HEK293T (cell line): Measurements from ENCODE around the gene SNRPA.

Experiments used
- L3MBTL2 ChIP-seq: fragments of 450-650 bp; conservative IDR thresholded peaks from 2 replicates; pipeline ENCODE4 v1.6.1; 2016; ENCODE audit warnings: mild to moderate bottlenecking
- NFRKB ChIP-seq: fragments of 450-650 bp; IDR thresholded peaks from 2 replicates; pipeline ENCODE4 v1.6.1; 2016; ENCODE audit warnings: mild to moderate bottlenecking, moderate library complexity
- SP1 ChIP-seq: fragments of 450-650 bp; IDR thresholded peaks from 2 replicates; pipeline ENCODE4 v1.6.1; 2017

DNA sequence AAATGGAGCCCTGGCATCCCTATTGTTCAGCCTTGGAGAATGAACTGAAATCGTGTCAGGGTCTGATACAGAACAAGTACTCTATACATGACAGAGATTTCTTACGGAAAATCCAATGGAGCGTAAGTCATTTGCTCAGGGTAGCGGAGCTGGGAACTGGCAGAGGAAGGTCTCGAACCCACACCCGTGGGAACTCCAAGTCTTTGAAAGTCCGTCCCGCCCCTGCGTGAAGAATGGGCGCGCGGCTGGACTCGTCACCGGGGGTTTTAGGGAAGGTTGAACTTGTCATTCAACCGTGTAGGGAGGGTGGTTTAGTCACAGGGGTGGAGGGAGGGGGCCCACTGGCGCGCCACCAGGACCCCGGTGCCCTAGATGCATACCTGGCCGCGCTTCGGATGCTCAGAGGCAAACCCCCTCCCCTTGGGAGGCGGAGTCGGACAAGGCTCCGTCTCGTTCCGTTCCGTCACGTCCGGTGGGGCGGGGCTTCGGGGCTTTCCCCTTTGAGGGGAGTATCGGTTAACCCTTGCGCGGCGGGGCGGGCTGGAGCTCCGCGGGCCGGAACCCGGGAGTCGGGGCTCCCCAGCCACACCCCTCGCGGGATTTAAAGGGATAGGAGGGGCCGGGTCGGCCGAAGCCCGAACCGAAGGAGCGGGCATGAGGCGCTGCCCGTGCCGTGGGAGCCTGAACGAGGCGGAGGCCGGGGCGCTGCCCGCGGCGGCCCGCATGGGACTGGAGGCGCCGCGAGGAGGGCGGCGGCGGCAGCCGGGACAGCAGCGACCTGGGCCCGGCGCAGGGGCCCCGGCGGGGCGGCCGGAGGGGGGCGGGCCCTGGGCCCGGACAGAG, 34.3 kb upstream of the SNRPA start, which contains the start of the genes COQ8B and ITPKC:
- TF ChIP-seq NFRKB (no peak), L3MBTL2 (no peak), SP1 (no peak)
